HCT116 (cell line): Measurements from ENCODE around the gene COA7. TPM values are rescaled to one million over a fixed set of nuclear protein-coding genes. Genes with fewer than 3 reads are reported as not detected.

ENCODE experiments used
- ATAC-seq: fragments of 200-7000 bp; cut with Tn5 transposase; 2 replicates; pipeline ENCODE4 v1.9.1; 2020; ENCODE audit warnings: mild to moderate bottlenecking, moderate library complexity
- BruUV-seq: library from RNA; stranded (reverse); fragments of 400-500 nt; replicated peaks from 2 replicates; lab custom pipeline; 2021; lab: Mats Ljungman, UMichigan
- CTCF ChIA-PET: fragments of 300-600 bp; sonication (Branson Sonifier 250); formaldehyde crosslinking; loops from one replicate; lab custom pipeline; 2021; ENCODE audit warnings: antibody characterized with exemption; lab: Charles Lee
- POLR2A ChIA-PET: fragments of 300-600, 350-600 bp; sonication (Branson Sonifier 250); formaldehyde crosslinking; loops from one replicate; lab custom pipeline; 2021; ENCODE audit warnings: antibody characterized with exemption; lab: Charles Lee
- RAD21 ChIA-PET, 2 experiments: fragments of 300-600 bp; sonication (Branson Sonifier 250); formaldehyde crosslinking; loops; one replicate each; lab custom pipeline; 2023; ENCODE audit warnings: low total read pairs in 2 of 2; ENCODE audit not compliant: uncharacterized antibody in 2 of 2, unreplicated experiment in 2 of 2, low non-redundant PET in 1 of 2; lab: Charles Lee
- DNase-seq: peaks from one replicate; pipeline ENCODE4 v3.0.0-alpha.2; 2010; ENCODE audit warnings: low read depth, low spot score
- H2AFZ ChIP-seq: fragments of 200-600 bp; shearing (Covaris generic), sonication (generic); 2 replicates; pipeline ENCODE4 v1.6.1; 2017; ENCODE audit warnings: low read depth, mixed run types, mixed read lengths, antibody characterized with exemption, low read length; ENCODE audit not compliant: poor library complexity, severe bottlenecking
- H3K27ac ChIP-seq: 2 replicates; pipeline ENCODE4 v1.5.1; 2012; ENCODE audit warnings: low read depth, low read length
- H3K27me3 ChIP-seq: fragments of 200-600 bp; sonication (generic); 2 replicates; pipeline ENCODE4 v1.6.1; 2016; ENCODE audit warnings: mixed run types, low read length, mixed read lengths; ENCODE audit not compliant: insufficient read depth
- H3K36me3 ChIP-seq, 2 experiments: fragments of 200-500 bp in 1 of 2; fragments of 200-600 bp in 1 of 2; sonication (Bioruptor generic) in 1 of 2; sonication (generic) in 1 of 2; 2 replicates each; pipeline versions ENCODE4 v1.5.1 to v1.6.1; 2014 to 2016; ENCODE audit warnings: low read length in 2 of 2, inconsistent platforms in 1 of 2, mixed read lengths in 1 of 2, mixed run types in 1 of 2; ENCODE audit not compliant: insufficient read depth in 2 of 2, control insufficient read depth in 1 of 2
- H3K4me1 ChIP-seq, 2 experiments: fragments of 200-600 bp in 1 of 2; sonication (generic) in 1 of 2; 2 replicates each; pipeline versions ENCODE4 v1.5.1 to v1.6.1; 2012 to 2017; ENCODE audit warnings: low read length in 2 of 2, inconsistent platforms in 1 of 2, mild to moderate bottlenecking in 1 of 2, mixed read lengths in 1 of 2, mixed run types in 1 of 2, moderate library complexity in 1 of 2; ENCODE audit not compliant: insufficient read depth in 2 of 2, control insufficient read depth in 1 of 2
- H3K4me2 ChIP-seq: fragments of 200-600 bp; sonication (generic); 2 replicates; pipeline ENCODE4 v1.6.1; 2017; ENCODE audit warnings: mixed run types, low read length, mixed read lengths
- H3K4me3 ChIP-seq, 2 experiments: fragments of 200-600 bp in 1 of 2; sonication (generic) in 1 of 2; replicated peaks in 1 of 2; 2 replicates each; pipeline ENCODE4 v1.5.1; 2011 to 2016; ENCODE audit warnings: low read length in 2 of 2, control low read depth in 1 of 2, low read depth in 1 of 2, mild to moderate bottlenecking in 1 of 2, mixed read lengths in 1 of 2, mixed run types in 1 of 2
- H3K79me2 ChIP-seq: fragments of 200-600 bp; sonication (generic); 2 replicates; pipeline ENCODE4 v1.6.1; 2017; ENCODE audit warnings: mild to moderate bottlenecking, mixed run types, low read length, moderate library complexity, mixed read lengths; ENCODE audit not compliant: insufficient read depth
- H3K9ac ChIP-seq: fragments of 200-600 bp; sonication (generic); 2 replicates; pipeline ENCODE4 v1.6.1; 2016; ENCODE audit warnings: low read length, mixed read lengths
- H3K9me2 ChIP-seq: fragments of 200-600 bp; sonication (generic), shearing (Covaris generic); 2 replicates; pipeline ENCODE4 v1.6.1; 2017; ENCODE audit warnings: mixed run types, mild to moderate bottlenecking, moderate library complexity; ENCODE audit not compliant: insufficient read depth
- H3K9me3 ChIP-seq, 2 experiments: fragments of 200-500 bp in 1 of 2; fragments of 200-600 bp in 1 of 2; sonication (Bioruptor generic) in 1 of 2; sonication (generic) in 1 of 2; 2 replicates each; pipeline ENCODE4 v1.6.1; 2014 to 2017; ENCODE audit warnings: low read length in 2 of 2, mixed read lengths in 2 of 2, inconsistent platforms in 1 of 2, low read depth in 1 of 2, mild to moderate bottlenecking in 1 of 2, mixed run types in 1 of 2, moderate library complexity in 1 of 2; ENCODE audit not compliant: control insufficient read depth in 1 of 2, insufficient read depth in 1 of 2
- H4K20me1 ChIP-seq: fragments of 200-600 bp; sonication (generic), shearing (Covaris generic); 2 replicates; pipeline ENCODE4 v1.6.1; 2017; ENCODE audit warnings: mixed run types, mild to moderate bottlenecking, moderate library complexity; ENCODE audit not compliant: insufficient read depth
- CBX3 ChIP-seq: IDR thresholded peaks from 2 replicates; pipeline ENCODE4 v1.6.1; 2012; ENCODE audit warnings: low read depth
- CEBPB ChIP-seq: IDR thresholded peaks from 2 replicates; pipeline ENCODE4 v1.6.1; 2012; ENCODE audit warnings: low read depth
- EGR1 ChIP-seq: IDR thresholded peaks from 2 replicates; pipeline ENCODE4 v1.6.1; 2012; ENCODE audit warnings: low read depth
- ELF1 ChIP-seq: IDR thresholded peaks from 2 replicates; pipeline ENCODE4 v1.6.1; 2012; ENCODE audit warnings: low read depth, borderline replicate concordance
- EZH2 ChIP-seq: fragments of 200-600 bp; sonication (generic); IDR thresholded peaks from 2 replicates; pipeline ENCODE4 v1.6.1; 2017; ENCODE audit warnings: antibody characterized with exemption, mixed run types
- EZH2phosphoT487 ChIP-seq: fragments of 200-600 bp; IDR thresholded peaks from 2 replicates; pipeline ENCODE4 v1.6.1; 2018; ENCODE audit warnings: antibody characterized with exemption, borderline replicate concordance
- FOSL1 ChIP-seq: IDR thresholded peaks from 2 replicates; pipeline ENCODE4 v1.6.1; 2012; ENCODE audit warnings: low read depth
- JUND ChIP-seq: IDR thresholded peaks from 2 replicates; pipeline ENCODE4 v1.6.1; 2012
- MAX ChIP-seq: IDR thresholded peaks from 2 replicates; pipeline ENCODE4 v1.6.1; 2012
- POLR2A ChIP-seq: IDR thresholded peaks from 2 replicates; pipeline ENCODE4 v1.7.0; 2011; ENCODE audit warnings: borderline replicate concordance; ENCODE audit not compliant: insufficient read depth, insufficient read length; ENCODE audit errors: extremely low read depth
- POLR2AphosphoS5 ChIP-seq: IDR thresholded peaks from 2 replicates; pipeline ENCODE4 v1.6.1; 2011; ENCODE audit warnings: mild to moderate bottlenecking, low read depth, low read length, moderate library complexity
- RAD21 ChIP-seq: IDR thresholded peaks from 2 replicates; pipeline ENCODE4 v1.6.1; 2012; ENCODE audit warnings: low read depth, mild to moderate bottlenecking
- REST ChIP-seq: IDR thresholded peaks from 2 replicates; pipeline ENCODE4 v1.6.1; 2012; ENCODE audit warnings: low read depth
- SIN3A ChIP-seq: IDR thresholded peaks from 2 replicates; pipeline ENCODE4 v1.6.1; 2012; ENCODE audit warnings: low read depth
- SP1 ChIP-seq: IDR thresholded peaks from 2 replicates; pipeline ENCODE4 v1.6.1; 2012; ENCODE audit warnings: low read depth
- SRF ChIP-seq: IDR thresholded peaks from 2 replicates; pipeline ENCODE4 v1.6.1; 2012; ENCODE audit warnings: low read depth
- YY1 ChIP-seq: IDR thresholded peaks from 2 replicates; pipeline ENCODE4 v1.6.1; 2011; ENCODE audit warnings: low read length, low read depth, moderate library complexity, mild to moderate bottlenecking; ENCODE audit not compliant: insufficient replicate concordance; ENCODE audit errors: extremely low read depth
- ZBTB33 ChIP-seq: IDR thresholded peaks from 2 replicates; pipeline ENCODE4 v1.6.1; 2011; ENCODE audit warnings: mild to moderate bottlenecking, low read length, moderate library complexity; ENCODE audit not compliant: insufficient replicate concordance; ENCODE audit errors: extremely low read depth
- ZFX ChIP-seq: fragments of 450-650 bp; IDR thresholded peaks from 2 replicates; pipeline ENCODE4 v1.6.1; 2017
- ZNF274 ChIP-seq: fragments of 200-500 bp; sonication (Bioruptor generic); IDR thresholded peaks from 2 replicates; pipeline ENCODE4 v1.6.1; 2014; ENCODE audit warnings: mild to moderate bottlenecking, low read depth, low read length, inconsistent platforms
- intact Hi-C: fragments of 100-400 bp; cut with micrococcal nuclease; formaldehyde crosslinking; loops from 2 replicates; pipeline ENCODE4 v1.10.0; 2022
- total RNA-seq: library from RNA; stranded (reverse); gene quantifications from one replicate; pipeline ENCODE4 v1.2.1, GENCODE V29; 2021; ENCODE audit not compliant: unreplicated experiment

Gene COA7
- total RNA-seq, 1 experiment from 2014 or later = 43.6 TPM

- ATAC-seq = no peak
- no peaks in the 10 kb centered on the region for H3K9me3 ChIP-seq
- H3K9ac ChIP-seq = no peak overlapping the region
- no peaks in the 10 kb centered on the region for H4K20me1 ChIP-seq
- H3K4me3 ChIP-seq = no peak overlapping the region
- RAD21 ChIA-PET = no interaction called here
- no peak for DNase-seq
- H3K27me3 ChIP-seq = no peaks in the 10 kb centered on the region
- TF ChIP-seq EZH2phosphoT487 (no peak), ZNF274 (no peak), RAD21 (no peak), POLR2A (no peak), ZFX (no peak), SIN3A (no peak), REST (no peak), SP1 (no peak), FOSL1 (no peak), CEBPB (no peak), POLR2AphosphoS5 (no peak), YY1 (no peak), ZBTB33 (no peak), EGR1 (no peak), JUND (no peak), CBX3 (no peak), ELF1 (no peak), MAX (no peak), SRF (no peak), EZH2 (no peak)
- no peak overlapping the region for H2AFZ ChIP-seq
- CTCF ChIA-PET = no interaction called here
- H3K27ac ChIP-seq = no peak overlapping the region
- no peaks in the 10 kb centered on the region for H3K9me2 ChIP-seq
- peaks cover 0 to 6% of the 10 kb centered on the region in 2 experiments; a peak in 2 of 4 replicates for H3K4me1 ChIP-seq
- no TSS peak for BruUV-seq
- intact Hi-C loops = no loop called here
- POLR2A ChIA-PET = no interaction called here
- no peaks in the 10 kb centered on the region for H3K36me3 ChIP-seq
- no peak overlapping the region for H3K4me2 ChIP-seq
- H3K79me2 ChIP-seq = no peaks in the 10 kb centered on the region
Measured at GRCh38 chr1:52667984-52668383, 30.2 kb downstream of the COA7 start.
